GM12892 (cell line): ENCODE measurements around the gene DRAP1.

Experiments
- POLR2A ChIP-seq: IDR thresholded peaks from 2 replicates; pipeline ENCODE4 v1.6.1; 2011; ENCODE audit warnings: low read depth, low read length, control low read depth
- POLR2AphosphoS5 ChIP-seq: IDR thresholded peaks from 2 replicates; pipeline ENCODE4 v1.6.1; 2011; ENCODE audit warnings: low read depth, low read length, control low read depth

DNA sequence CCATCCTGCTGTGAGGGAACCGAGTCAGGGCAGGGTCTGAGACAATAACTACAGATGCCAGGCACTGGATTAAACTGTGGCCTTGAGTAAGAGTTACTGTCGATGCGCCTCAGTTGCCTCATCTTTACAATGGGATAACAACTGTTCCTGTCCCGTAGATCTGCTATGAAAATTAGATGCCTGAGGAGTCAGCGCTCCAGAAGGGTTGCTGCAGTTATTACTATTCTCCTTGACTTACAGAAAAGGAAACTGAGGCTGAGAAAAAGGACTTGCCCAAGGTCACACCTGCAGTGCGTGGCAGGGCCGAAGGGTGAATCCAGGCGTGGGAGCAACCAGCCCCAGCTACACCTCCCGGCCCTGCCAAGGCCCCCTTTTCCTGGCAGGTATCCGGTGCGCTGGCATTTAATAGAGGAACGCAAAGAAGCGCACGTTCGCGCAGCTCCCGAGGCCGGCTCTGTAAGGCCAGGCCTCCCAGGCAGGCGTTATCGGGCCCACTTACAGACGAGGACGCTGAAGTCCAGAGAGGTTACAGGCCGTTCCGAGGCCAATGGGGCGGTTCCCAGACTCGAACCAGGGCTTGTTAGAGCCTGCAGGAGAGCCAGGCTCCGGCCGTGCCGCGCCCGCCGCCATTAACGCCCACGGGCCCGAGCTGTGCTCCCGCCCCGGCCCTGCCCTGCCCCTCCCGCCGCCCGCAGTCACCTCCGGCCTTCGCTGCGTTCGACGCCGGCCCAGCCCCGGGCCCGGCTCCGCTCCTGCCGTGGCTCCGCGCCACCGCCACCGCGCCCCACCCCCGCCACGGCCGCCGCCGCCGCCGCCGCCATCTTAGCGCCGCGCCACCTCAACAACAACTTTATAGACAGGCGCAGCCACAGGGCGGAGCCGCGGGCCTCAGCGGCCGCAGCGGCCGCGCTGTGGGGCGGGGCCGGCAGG lies 750 bp upstream of the DRAP1 start, which contains the start of gene C11orf68:
- TF ChIP-seq POLR2A (peak; percentile 46; the same call in 1 of the 2 replicates), POLR2AphosphoS5 (no peak)
